Activated naive CD4-positive, alpha-beta T cell (primary cell): ENCODE measurements around the gene CCDC87.

Experiments used
- DNase-seq, 4 experiments: peaks; one replicate each; lab custom pipeline; 2025; lab: John Stamatoyannopoulos, UW

CCDC87 gene

DNA sequence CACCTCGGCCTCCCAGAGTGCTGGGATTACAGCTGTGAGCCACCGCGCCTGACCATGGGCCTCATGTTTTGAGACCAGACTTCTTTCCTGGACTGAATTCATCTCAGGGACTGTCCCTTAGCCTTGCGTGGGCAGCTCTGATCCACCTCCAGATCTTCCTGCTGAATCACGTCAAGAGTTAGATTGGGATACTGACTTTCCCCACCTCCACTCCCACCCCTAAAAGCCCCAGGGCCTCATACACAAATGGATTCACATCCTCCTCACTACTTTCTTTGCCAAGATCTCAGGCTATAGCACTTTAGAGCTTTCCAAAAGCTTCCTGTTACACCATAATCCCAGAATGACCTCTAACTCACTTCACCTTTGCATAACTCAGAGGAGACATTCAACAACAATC, 12.1 kb downstream of the CCDC87 start:
- DNase-seq: no peak

DNA sequence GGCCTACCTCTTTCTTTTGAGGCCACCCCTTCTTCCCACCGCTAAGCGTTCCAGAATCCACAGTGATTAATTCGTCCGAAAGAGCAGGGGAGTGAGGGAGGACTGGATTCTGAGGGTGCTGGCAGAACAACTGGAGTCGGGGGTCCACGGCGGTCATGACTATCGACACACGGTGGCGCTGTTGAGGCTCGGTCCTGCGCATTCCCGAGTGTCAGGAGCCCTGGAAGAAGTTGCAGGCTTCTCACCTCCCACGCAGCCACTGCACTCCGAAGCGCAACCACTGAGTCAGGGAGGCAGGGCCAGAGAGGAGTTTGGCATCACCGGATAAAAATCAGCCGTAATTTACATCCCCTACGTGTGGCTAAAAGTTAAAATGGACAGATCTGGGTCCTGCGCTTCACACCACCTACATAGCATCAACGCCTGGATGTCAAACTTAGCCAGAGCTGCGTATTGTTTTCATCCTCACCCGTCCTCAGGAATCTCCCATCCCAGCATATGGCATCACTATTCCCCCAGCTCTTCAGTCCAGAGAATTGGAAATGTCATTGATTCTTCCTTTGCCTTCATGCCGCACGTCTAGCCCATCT, 13.8 kb downstream of the CCDC87 start:
- DNase-seq: peak; percentile 48 to 68 (median 64)

DNA sequence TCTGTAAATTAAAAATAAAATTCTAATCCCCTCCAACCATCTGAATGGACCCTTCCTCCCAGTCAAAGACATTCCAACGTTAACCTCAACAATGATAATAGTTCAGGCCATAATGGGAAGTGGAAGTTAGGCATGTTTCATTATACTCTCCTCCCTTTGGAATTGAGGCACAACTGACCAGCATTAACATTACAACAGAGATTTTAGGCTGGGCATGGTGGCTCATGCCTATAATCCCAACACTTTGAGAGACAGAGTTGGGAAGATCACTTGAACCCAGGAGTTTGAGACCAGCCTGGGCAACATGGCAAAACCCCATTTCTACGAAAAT, 22.0 kb downstream of the CCDC87 start:
- DNase-seq: no peak

DNA sequence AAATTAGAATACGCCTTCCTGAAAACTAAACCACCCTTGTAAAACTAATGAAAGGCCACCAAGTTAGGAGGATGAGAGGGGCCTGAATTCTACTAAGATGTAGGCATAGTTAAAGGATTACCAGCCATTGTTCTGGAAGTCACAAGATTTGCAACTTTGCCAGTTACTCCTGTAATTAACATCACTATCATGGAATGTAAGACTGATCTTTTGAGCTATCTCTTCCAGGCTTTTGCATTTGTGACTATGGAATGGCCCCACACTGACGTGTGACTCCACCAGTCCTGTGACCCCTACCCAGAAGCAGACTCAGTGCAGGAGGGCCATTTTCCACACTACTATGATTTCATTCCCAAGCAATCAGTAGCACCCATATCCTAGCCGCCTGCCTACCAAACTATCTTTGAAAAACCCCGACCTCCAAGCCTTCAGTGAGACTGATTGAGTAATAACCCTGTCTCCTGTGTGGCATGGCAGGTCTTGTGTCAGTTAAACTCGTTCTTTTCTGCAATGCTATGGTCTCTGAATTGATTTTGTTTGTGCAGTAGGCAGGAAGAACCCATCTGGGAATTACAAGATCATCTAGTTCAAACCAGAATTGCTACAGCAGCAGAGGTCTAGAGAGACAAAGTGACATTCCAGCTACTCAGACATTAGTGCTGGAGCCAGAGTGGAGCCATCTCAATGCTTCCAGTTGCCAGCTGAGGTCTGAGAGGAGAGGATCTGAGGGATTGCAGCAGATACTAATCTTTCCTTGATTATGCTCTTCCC, 22.6 kb downstream of the CCDC87 start:
- no peak for DNase-seq

DNA sequence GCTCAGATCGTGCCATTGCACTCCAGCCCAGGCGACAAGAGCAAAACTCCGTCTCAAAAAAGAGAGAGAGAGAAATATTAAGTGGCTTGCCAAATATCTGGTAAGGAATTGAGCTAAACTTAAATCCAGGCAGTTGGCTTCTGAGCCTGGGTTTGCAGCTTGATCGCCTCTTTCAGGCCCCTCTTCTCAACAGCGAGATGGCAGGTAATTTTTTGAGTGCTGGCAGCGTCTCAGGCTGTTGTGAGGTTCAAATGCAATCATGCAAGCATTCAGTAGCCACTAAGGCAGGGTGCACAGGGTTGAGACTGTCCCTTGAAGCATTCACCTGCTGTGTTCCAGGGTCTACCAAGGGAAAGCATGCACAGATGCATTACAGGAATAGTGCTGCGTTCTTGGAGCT, 23.8 kb downstream of the CCDC87 start:
- DNase-seq: no peak

DNA sequence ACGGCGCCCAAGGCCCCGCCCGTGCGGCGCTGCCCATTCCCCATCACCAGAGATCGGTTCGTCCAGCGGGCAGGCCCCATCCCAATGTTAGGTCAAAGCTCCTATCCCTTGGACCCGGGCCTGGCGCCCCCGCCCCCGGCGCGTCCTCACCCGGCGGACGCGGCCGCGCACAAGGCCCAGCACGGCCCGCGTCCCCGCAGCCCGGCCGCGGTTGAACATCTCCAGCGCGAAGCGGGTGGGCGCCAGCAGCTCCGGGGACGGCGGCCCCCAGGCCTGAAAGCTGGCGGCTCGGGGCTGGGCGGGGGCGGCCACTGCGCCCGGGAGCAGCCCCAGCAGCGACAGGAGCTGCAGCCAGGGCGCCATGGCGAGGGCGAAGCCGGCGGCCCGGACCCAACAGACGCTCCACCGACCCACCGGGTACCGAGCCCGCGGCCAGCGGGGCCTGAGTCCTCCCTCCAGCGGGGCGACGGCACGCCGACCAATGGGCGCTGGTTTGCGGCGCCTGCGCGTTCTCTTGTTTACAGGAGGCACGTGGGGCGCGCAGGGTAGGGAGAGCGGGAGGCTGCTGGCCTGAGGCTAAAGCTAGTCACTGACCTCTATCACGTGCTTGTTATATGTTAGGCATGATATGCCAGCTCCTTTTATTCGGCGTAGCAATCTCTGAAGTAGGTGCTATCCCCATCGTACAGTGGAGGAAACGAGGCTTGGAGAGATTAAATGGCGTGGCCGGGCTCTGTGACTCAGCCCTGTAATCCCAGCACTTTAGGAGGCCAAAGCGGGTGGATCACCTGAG, 24.5 kb downstream of the CCDC87 start, which contains the start of gene CTSF:
Gene CTSF, minus strand, starts transcription at position 483 of the 793 bp plus-strand sequence. Its CDS starts 120 bp downstream, at position 363.
- peak in 3 of 4 experiments; percentile 47 to 64 (median 50) for DNase-seq

DNA sequence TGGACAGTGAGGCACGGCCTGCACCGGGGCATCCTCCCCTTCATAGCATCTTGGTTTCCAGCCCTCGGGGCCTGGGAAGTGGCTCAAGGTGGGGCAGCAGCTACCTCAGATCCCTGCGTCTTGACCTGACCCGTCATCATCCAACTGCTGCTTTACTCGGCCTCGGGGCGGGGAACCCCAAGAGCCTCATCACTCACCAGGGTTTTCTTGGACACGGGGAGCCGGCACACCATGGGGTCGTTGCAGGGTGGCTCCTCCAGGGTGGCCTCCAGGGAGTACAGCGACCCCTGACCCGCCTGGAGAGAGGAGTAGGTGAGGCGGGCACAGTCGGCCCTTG, 25.1 kb downstream of the CCDC87 start:
- DNase-seq: no peak

DNA sequence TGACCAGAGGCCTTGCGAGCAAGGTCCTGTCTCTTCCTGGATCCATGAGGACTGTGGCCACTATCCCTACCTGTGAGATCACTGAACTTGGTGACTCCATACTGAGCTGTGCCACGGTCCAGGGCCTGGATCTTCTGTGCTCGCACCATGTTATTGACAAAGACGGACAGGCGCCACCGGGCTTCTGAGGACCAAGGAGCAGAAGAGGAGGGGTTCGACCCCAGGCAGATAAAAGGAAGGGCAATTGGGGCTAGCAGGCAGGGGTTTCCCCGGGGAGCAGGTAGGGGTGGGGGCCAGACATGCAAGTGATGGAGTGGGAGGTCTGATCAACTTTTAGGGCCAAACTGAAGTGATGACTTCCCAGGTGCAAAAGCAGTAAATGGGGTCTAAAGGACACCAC, 26.6 kb downstream of the CCDC87 start:
- no peak for DNase-seq

DNA sequence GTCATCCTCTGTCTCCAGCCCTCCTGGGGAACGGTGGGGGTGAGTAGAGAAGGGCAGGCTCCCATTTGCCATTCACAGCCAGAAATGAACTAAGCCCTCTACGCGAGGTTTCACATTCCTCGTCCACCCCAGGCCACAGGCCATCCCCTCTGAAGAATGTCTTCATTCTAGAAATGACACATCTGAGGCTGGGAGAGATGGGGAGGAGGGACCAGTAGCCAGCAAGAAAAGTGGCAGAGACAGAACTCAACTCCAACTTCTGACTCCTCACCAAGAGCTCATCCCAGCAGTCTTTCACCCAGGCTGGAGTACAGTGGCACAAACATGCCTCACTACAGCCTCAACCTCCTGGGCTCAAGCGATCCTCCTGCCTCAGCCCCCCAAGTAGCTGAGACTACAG, 27.9 kb downstream of the CCDC87 start:
- DNase-seq: no peak

DNA sequence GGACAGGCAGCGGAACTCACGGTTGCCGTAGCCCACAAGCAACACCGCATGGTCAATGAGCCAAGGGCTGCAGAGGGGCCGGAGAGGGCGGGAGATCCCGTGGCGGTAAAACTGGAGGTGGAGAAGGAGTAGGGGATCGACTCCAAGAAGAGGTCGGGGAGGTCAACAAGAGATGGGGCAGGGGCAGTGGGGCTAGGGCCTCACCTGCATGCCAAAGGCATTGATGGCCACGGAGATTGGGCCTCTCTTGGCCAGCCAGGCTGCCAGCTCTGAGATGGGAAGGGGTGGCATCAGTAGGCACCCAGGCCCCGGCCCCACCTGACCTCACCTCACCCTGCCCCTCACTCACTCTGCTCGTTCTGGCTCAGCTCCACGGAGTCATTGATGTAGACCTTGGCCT, 28.3 kb downstream of the CCDC87 start:
- DNase-seq: no peak

DNA sequence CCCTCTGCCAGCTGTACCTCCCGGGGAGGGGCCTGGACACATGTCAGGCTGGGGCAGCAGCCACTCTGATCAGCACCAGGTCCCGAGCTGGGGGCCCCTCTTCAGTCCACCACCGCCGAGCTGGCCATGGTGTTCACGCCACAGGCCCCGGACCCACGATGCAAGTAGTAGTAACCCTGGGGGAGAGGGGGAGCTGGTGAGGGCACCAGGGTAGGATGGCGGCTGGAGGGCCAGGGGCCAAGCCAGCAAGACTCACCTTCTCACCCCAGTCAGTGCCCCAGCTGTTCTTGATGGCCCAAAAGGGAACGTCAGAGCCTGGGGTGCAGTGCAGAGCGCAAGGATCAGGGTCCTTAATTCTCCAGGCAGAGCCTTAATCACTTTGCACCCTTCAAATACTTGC, 29.0 kb downstream of the CCDC87 start:
- no peak for DNase-seq

DNA sequence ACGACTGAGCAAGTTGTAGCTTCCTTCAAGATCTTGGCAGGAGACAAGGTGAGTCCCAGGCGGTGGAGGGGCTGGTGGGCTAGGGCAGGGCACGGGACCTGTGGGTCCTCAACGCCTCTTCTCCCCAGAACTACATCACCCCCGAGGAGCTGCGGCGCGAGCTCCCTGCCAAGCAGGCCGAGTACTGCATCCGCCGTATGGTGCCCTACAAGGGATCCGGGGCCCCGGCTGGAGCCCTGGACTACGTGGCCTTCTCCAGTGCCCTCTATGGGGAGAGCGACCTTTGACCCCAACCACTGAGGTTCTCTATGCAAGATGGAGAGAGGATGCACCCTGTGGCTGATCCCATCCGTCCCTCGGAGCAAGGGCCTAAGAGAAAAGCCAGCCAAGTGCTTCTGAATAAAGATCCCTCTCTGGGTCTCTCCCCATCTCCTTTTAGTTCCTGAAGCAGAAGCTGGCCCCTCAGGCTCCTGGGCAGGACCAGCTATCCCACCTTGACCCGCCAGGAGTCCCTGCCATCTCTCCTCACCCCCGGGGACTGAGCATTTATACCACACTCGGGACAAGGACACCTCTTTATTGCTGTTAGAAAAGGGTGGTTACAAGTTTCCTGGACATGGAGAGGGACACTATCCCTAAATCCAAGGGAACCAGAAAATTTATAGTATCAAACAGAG, 29.8 kb downstream of the CCDC87 start:
- no peak for DNase-seq

DNA sequence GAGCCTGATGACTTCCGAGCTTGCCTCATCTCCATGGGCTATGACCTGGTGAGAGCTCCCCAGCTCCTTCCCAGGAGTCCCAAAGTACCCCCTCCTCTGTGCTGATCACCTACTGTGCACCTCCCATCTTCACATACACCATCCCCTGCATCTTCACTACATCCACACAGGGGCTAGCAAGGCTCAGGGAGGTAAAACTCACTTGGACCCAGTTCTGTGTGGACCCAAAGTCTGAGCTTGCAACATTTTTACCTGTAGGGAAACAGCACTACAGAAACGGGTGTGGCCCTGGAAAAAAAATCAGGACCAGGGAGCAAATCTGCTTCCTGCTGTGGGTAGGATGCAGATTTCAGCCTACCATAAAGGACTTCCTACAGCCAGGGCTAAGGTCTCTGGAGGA, 30.6 kb downstream of the CCDC87 start:
- no peak for DNase-seq

DNA sequence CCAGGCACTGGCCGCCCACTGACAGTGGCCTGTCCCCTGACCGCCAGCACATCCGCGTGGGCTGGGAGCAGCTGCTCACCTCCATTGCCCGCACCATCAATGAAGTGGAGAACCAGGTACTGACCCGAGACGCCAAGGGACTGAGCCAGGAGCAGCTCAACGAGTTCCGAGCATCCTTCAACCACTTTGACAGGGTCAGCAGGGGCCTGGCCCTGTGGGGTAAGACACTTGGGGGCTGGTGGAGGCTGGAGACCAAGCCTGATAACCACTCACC, 31.0 kb downstream of the CCDC87 start:
- no peak for DNase-seq

DNA sequence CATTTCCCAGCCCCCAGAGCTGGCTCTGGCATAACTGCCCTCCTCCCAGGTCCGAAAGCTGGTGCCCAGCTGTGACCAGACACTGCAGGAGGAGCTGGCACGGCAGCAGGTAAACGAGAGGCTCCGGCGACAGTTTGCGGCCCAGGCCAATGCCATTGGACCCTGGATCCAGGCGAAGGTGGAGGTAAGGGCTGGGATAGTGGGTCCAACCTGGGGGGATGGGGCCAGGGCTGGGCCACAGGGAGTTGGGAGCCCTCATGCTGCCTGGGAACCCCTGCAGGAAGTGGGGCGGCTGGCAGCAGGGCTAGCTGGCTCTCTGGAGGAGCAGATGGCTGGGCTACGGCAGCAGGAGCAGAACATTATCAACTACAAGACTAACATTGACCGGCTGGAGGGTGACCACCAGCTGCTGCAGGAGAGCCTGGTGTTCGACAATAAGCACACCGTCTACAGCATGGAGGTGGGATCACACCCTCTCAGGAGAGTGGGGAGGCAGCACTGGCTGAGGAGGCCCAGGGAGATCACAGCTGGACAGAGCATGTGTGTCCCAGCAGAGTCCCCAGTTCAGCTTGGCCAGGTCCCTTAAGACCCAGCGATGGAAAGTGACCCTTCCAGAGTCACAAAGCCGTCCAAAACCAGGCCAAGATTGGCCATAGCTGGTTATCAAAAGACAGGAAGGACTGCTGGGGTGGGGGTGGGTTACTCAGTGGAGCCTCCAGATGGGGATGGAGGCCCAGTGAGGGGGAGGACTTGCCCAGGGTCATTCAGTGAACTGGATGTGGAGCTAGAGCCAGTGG, 31.5 kb downstream of the CCDC87 start:
- no peak for DNase-seq

DNA sequence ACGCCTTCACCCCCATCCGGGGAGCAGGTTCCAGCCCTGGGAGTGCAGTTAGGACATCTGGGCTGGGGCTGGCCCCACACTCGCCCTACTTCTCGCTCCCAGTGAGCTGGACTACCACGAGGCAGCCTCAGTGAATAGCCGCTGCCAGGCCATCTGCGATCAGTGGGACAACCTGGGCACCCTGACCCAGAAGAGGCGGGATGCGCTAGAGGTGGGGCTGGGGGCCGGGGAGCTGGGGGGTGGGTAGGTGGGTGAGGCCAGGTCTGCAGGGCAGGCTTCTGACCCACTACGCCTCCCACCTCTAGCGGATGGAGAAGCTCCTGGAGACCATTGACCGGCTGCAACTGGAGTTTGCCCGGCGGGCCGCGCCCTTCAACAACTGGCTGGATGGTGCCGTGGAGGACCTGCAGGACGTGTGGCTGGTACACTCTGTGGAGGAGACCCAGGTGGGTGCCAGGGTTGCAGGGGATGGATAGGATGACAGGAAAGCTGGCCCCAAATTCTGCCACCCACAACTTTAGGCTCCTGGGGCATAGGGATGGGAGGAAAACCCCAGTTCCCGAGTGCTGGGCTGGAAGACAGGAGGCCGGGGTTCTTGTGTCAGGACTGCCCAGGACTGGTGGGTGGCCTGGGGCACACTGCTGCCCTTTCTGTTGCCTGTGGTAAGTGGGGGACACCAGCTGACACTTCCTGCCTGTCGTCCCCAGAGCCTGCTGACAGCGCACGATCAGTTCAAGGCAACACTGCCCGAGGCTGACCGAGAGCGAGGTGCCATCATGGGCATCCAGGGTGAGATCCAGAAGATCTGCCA, 32.8 kb downstream of the CCDC87 start:
- DNase-seq: no peak

DNA sequence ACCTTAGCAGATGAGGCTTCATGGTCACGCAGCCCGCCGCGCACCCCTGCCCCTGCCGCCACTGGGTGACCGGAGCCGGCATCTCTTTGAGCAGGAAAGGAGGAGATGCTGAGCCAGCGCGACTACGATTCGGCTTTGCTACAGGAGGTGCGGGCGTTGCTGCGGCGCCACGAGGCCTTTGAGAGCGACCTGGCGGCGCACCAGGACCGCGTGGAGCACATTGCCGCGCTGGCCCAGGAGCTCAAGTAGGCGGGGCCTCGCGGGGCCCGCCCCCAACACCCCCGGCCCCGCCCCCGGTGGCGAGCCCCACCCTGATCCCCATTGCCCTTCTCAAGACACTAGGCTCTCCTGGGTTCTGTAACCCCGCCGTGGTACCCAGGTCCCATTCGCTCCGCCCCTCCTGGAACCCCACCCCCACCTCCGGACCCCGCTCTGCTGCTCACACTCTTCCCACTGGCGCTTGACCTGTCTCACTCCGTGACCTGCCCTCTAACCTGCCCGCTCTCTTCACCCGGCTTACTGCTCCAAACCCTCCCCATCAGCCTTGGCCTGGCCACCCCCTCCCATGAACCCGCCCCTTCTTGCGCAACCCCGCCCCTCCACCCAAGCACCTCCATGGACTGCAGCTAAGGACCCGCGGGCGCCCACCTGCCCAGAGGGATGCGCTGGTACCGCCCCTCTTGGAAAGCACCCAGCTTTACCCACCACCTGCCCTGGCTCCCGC, 33.6 kb downstream of the CCDC87 start:
- peak in 1 of 4 experiments; percentile 26 for DNase-seq

DNA sequence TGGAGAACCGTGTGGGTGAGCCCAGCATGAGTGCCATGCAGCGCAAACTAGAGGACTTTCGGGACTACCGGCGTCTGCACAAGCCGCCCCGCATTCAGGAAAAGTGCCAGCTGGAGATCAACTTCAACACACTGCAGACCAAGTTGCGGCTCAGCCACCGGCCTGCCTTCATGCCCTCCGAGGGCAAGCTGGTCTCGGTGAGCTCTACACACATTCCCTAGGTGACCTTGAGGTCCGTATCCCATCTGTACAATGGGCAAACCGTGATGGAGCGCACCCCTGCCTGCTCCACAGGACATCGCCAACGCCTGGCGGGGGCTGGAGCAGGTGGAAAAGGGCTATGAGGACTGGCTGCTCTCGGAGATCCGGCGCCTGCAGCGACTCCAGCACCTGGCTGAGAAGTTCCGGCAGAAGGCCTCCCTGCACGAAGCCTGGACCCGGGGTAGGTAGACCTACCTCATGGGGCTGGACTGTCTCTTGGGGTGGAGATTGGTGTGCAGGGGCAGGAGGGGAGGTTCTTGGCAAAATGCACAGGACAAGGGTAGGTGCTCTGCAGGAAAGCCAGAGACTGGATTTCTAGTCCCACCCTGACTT, 35.0 kb downstream of the CCDC87 start:
- no peak for DNase-seq

DNA sequence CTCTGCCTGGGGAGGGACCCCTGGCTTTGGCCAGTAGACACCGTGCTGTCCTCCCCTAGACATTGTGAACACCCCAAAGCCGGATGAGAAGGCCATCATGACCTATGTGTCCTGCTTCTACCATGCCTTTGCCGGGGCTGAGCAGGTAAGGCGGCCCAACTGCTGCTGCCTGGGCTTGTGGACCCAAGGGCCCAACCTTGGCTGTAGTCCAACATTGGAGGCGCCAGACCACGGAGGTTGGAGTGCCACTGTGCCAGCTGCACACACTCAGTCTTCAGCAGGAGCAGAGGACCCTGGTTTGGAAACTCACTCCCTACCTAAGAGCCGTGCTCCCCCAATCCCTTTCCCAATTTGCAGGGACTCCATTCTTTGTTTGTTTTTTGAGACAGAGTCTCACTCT, 36.8 kb downstream of the CCDC87 start:
- DNase-seq: no peak

DNA sequence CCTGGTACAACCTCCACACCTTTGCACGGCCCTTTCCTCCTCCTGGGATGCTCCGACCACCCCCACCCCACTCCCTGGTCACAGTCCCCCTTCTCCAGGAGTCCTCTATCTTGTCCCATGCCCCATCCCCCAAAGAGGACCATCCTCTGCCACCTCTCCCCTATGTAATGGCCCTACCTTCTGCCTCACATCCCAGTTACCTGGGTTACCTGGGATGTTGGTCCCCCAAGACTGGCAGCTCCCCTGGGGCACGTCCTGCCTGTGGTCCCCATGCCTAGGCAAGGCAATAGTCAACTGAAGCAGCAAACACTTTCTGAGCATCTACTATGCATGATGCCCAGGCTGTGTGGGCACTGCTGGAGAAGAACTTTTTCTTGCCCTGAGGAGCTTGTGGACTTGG, 37.4 kb downstream of the CCDC87 start:
- no peak for DNase-seq
